Gastrocnemius medialis (tissue), 4 donors: Measurements from ENCODE around the gene RNF144A. TPM values are rescaled to one million over a fixed set of nuclear protein-coding genes. Genes with fewer than 3 reads are reported as not detected.

Source experiments
- ATAC-seq, 2 donors: fragments of 150-250 bp; one replicate each; pipeline ENCODE4 v1.9.1; 2016
- DNase-seq, 2 donors: peaks; one replicate each; pipeline ENCODE4 v3.0.0-alpha.2; 2019
- H3K27ac ChIP-seq, 4 donors: fragments of 200-600 bp; sonication (generic); 1 replicate in 1 of 4; 2 replicates in 3 of 4; pipeline ENCODE4 v1.5.1; 2016 to 2018; ENCODE audit warnings: mild to moderate bottlenecking in 2 of 4, moderate library complexity in 1 of 4
- H3K27me3 ChIP-seq, 3 donors: fragments of 200-600 bp; sonication (generic) in 2 of 3; 1 replicate in 1 of 3; 2 replicates in 2 of 3; pipeline versions ENCODE4 v1.5.1 to v1.6.0; 2016 to 2019; ENCODE audit warnings: mild to moderate bottlenecking in 1 of 3, moderate library complexity in 1 of 3
- H3K36me3 ChIP-seq, 2 donors: fragments of 200-600 bp; sonication (generic) in 1 of 2; one replicate each; pipeline ENCODE4 v1.5.1; 2017 to 2018
- H3K4me1 ChIP-seq, 2 donors: fragments of 200-600 bp; sonication (generic) in 1 of 2; one replicate each; pipeline ENCODE4 v1.5.1; 2016 to 2017; ENCODE audit warnings: mild to moderate bottlenecking in 2 of 2
- H3K4me3 ChIP-seq, 4 donors: fragments of 200-600 bp; sonication (generic) in 3 of 4; 1 replicate in 1 of 4; 2 replicates in 3 of 4; pipeline ENCODE4 v1.5.1; 2016 to 2019; ENCODE audit warnings: mild to moderate bottlenecking in 2 of 4
- H3K9me3 ChIP-seq, 3 donors: fragments of 200-600 bp; sonication (generic) in 2 of 3; 1 replicate in 1 of 3; 2 replicates in 2 of 3; pipeline ENCODE4 v1.5.1; 2016 to 2019
- POLR2A ChIP-seq, 2 donors: fragments of 450-650 bp; IDR thresholded peaks; one replicate each; pipeline ENCODE4 v1.6.1; 2017; ENCODE audit warnings: antibody characterized with exemption in 2 of 2, mild to moderate bottlenecking in 2 of 2, moderate library complexity in 2 of 2
- in situ Hi-C, 4 donors: fragments of 200-750 bp; cut with MboI; loops; one replicate each; pipeline versions ENCODE4 v1.15.0 to v1.8.0; 2017; ENCODE audit warnings: low sequenced_read_pairs in 4 of 4
- intact Hi-C: fragments of 100-400 bp; cut with DNase I; formaldehyde crosslinking; loops from one replicate; pipeline ENCODE4 v1.15.1; 2023; ENCODE audit warnings: low total_unique reads
- total RNA-seq, 4 donors: library from RNA; depleted of rRNA; stranded (reverse); fragments of >200 nt; gene quantifications; one replicate each; pipeline versions ENCODE4 v1.1.0 to v1.2.3, GENCODE V29; 2016
- TF ChIP-seq, protein P1 (sequence below), 5 experiments: fragments of 450-650 bp in 3 of 5; fragments of 200-600 bp in 2 of 5; sonication (generic) in 2 of 5; IDR thresholded peaks in 4 of 5; conservative IDR thresholded peaks in 1 of 5; 1 replicate in 4 of 5; 2 replicates in 1 of 5; pipeline ENCODE4 v1.5.1; 2016 to 2019; ENCODE audit warnings: antibody characterized with exemption in 5 of 5, mild to moderate bottlenecking in 3 of 5, moderate library complexity in 3 of 5

RNF144A gene
- total RNA-seq, 4 donors from 2014 or later: 4.9 to 16.2 (median 10.2) TPM

DNA sequence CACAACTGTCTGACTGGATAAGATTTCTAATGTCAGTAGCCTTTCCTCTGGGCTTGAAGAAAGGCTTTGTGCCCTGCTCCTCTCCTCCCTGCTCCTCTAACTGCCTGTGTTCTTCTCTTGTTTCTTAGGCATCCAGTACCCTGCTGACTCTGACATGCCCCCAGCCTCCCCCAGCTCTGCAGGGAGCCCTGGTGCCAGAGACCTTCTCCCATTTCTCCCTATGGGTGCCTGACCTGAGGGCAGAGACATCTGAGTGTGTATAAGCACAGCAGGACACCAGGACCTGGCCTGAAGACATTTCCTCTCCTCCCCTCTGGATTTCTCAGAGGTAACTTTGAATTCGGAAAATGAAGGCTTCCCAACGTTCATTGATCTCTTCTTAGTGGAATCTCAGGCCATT, 23.6 kb downstream of the RNF144A start:
- Histone ChIP-seq H3K4me1 (peaks cover 38 to 48% of the 10 kb centered on the region in 2 donors), H3K27me3 (no peaks in the 10 kb centered on the region), H3K9me3 (no peaks in the 10 kb centered on the region), H3K4me3 (no peak overlapping the region), H3K36me3 (no peaks in the 10 kb centered on the region), H3K27ac (peak overlapping the region in 2 of 4 donors; percentile 10 to 14)
- ATAC-seq (no peak), DNase-seq (no peak)
- in situ Hi-C loops: no loop called here
- intact Hi-C loops: no loop called here
- TF ChIP-seq, protein P1, sequence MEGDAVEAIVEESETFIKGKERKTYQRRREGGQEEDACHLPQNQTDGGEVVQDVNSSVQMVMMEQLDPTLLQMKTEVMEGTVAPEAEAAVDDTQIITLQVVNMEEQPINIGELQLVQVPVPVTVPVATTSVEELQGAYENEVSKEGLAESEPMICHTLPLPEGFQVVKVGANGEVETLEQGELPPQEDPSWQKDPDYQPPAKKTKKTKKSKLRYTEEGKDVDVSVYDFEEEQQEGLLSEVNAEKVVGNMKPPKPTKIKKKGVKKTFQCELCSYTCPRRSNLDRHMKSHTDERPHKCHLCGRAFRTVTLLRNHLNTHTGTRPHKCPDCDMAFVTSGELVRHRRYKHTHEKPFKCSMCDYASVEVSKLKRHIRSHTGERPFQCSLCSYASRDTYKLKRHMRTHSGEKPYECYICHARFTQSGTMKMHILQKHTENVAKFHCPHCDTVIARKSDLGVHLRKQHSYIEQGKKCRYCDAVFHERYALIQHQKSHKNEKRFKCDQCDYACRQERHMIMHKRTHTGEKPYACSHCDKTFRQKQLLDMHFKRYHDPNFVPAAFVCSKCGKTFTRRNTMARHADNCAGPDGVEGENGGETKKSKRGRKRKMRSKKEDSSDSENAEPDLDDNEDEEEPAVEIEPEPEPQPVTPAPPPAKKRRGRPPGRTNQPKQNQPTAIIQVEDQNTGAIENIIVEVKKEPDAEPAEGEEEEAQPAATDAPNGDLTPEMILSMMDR (IDR thresholded peaks at IDR 0.05 in 4 of 5, conservative IDR thresholded peaks at IDR 0.05 in 1 of 5): no peak
- TF ChIP-seq POLR2A (IDR thresholded peaks at IDR 0.05): no peak

DNA sequence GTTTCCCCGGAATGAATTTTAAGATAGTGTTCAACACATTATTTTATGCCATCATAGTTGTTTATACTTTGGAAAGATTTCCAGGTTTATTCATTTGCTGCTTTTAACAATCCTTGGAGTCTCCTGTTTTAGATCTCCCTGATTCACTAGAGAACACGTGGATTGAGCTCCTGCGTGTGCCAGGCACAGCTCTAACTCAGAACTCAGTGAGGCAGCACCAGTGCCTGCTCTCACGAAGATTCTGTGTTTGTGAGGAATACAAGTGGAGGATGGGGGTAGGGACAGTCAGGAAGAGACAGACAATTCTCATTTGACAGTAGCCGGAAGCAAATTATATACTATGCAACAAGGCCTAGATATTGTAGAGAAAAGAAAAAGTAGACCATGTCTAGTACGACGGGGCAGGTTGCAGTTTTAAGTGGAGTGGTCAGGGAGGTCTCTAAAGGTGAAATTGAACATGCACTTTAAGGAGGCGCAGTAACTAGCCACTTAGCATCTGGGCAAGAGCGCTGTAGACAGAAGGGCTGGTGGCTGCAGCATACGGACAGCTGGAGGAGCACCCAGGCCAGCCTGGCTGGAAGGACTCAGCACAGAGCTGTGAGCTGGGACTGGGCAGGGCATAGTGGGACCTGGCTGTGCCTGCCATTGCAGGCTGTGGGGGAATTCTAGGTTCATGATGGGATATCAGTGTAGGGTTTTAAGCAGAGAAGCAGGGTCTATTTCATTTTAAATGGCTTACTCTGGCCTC, 24.3 kb downstream of the RNF144A start:
- peak in 1 of 2 donors; percentile 30 for ATAC-seq
- no peak for DNase-seq
- in situ Hi-C loops (no loop called here), intact Hi-C loops (no loop called here)
- Histone ChIP-seq H3K4me3 (no peak overlapping the region), H3K36me3 (no peaks in the 10 kb centered on the region), H3K9me3 (no peaks in the 10 kb centered on the region), H3K27me3 (no peaks in the 10 kb centered on the region), H3K4me1 (peaks cover 34 to 44% of the 10 kb centered on the region in 2 donors), H3K27ac (peak overlapping the region in 3 of 4 donors; percentile 10 to 14 (median 13))
- TF ChIP-seq, protein P1 (IDR thresholded peaks at IDR 0.05 in 4 of 5, conservative IDR thresholded peaks at IDR 0.05 in 1 of 5): no peak
- TF ChIP-seq POLR2A (IDR thresholded peaks at IDR 0.05): no peak

DNA sequence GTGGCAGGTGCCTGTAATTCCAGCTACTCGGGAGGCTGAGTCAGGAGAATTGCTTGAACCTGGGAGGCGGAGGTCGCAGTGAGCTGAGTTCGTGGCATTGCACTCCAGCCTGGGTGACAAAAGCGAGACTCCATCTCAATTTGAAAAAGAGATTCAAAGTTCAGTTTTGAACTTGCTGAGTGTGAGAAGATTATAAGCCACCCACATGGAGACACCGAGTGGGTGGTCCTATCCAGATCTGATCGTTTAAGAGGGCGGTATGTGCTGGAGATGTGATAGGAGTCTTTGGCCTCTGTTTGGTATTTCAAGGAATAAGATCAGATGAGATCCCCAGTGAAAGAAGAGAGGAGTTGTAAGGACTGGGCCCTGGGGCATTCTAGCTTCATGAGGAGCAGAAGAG, 25.6 kb downstream of the RNF144A start:
- DNase-seq (no peak), ATAC-seq (no peak)
- Histone ChIP-seq H3K27ac (no peak overlapping the region), H3K36me3 (no peaks in the 10 kb centered on the region), H3K27me3 (no peaks in the 10 kb centered on the region), H3K9me3 (no peaks in the 10 kb centered on the region), H3K4me1 (peaks cover 21 to 32% of the 10 kb centered on the region in 2 donors), H3K4me3 (no peak overlapping the region)
- intact Hi-C loops: no loop called here
- in situ Hi-C loops: no loop called here
- TF ChIP-seq, protein P1 (IDR thresholded peaks at IDR 0.05 in 4 of 5, conservative IDR thresholded peaks at IDR 0.05 in 1 of 5): no peak
- TF ChIP-seq POLR2A (IDR thresholded peaks at IDR 0.05): no peak

DNA sequence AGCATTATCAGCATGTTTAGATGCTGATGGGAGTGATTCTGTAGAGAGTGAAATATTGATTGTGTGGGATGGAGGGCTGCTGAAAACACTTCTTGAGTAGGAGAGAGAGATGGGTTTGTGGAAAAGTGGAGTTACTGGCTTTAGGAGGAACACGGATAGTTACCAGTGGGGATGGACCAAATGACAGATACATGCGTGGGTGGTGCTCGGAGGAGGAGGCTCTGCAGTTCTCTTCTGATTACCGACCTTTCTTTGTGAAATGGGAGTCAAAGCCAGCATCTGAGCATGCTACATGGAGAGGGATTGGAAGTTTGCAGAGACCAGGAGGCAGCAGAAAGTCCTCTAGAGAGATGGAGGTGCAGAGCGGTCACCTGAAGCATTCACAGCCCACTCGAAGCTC, 26.3 kb downstream of the RNF144A start:
- no peak for DNase-seq
- in situ Hi-C loops: no loop called here
- no peak overlapping the region for H3K4me3 ChIP-seq
- no peaks in the 10 kb centered on the region for H3K36me3 ChIP-seq
- peak overlapping the region in 2 of 4 donors; percentile 24 to 37 for H3K27ac ChIP-seq
- H3K27me3 ChIP-seq: no peaks in the 10 kb centered on the region
- TF ChIP-seq POLR2A (IDR thresholded peaks at IDR 0.05): no peak
- TF ChIP-seq, protein P1 (IDR thresholded peaks at IDR 0.05 in 4 of 5, conservative IDR thresholded peaks at IDR 0.05 in 1 of 5): no peak
- peaks cover 18 to 32% of the 10 kb centered on the region in 2 donors for H3K4me1 ChIP-seq
- intact Hi-C loops: no loop called here
- ATAC-seq: no peak
- no peaks in the 10 kb centered on the region for H3K9me3 ChIP-seq
